Activated CD4-positive, CD25-positive, alpha-beta regulatory T cell treated with anti-CD3 and anti-CD28 coated beads, Interleukin-2, amount 50 U/mL, for 24 hours (primary cell): ENCODE data around the gene HOXC4.

Source experiments
- ATAC-seq, 2 donors: fragments of 150-1000 bp; cut with Tn5 transposase; one replicate each; pipeline ENCODE4 v1.10.0; 2021; ENCODE audit warnings: mild to moderate bottlenecking in 1 of 2, moderate library complexity in 1 of 2

Gene HOXC4

DNA sequence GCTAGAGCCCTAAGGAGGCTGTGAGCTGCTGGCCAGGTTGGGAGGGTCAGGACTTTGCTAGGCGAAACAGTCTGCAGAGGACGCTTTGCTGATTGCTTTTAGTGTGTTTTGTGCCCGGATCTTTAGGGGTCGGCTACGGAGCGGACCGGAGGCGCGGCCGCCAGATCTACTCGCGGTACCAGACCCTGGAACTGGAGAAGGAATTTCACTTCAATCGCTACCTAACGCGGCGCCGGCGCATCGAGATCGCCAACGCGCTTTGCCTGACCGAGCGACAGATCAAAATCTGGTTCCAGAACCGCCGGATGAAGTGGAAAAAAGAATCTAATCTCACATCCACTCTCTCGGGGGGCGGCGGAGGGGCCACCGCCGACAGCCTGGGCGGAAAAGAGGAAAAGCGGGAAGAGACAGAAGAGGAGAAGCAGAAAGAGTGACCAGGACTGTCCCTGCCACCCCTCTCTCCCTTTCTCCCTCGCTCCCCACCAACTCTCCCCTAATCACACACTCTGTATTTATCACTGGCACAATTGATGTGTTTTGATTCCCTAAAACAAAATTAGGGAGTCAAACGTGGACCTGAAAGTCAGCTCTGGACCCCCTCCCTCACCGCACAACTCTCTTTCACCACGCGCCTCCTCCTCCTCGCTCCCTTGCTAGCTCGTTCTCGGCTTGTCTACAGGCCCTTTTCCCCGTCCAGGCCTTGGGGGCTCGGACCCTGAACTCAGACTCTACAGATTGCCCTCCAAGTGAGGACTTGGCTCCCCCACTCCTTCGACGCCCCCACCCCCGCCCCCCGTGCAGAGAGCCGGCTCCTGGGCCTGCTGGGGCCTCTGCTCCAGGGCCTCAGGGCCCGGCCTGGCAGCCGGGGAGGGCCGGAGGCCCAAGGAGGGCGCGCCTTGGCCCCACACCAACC is 23.9 kb upstream of the HOXC4 start:
- ATAC-seq, result no peak

DNA sequence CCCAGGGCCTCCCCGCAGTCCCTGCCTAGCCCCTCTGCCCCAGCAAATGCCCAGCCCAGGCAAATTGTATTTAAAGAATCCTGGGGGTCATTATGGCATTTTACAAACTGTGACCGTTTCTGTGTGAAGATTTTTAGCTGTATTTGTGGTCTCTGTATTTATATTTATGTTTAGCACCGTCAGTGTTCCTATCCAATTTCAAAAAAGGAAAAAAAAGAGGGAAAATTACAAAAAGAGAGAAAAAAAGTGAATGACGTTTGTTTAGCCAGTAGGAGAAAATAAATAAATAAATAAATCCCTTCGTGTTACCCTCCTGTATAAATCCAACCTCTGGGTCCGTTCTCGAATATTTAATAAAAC is 23.2 kb upstream of the HOXC4 start:
- no peak for ATAC-seq

DNA sequence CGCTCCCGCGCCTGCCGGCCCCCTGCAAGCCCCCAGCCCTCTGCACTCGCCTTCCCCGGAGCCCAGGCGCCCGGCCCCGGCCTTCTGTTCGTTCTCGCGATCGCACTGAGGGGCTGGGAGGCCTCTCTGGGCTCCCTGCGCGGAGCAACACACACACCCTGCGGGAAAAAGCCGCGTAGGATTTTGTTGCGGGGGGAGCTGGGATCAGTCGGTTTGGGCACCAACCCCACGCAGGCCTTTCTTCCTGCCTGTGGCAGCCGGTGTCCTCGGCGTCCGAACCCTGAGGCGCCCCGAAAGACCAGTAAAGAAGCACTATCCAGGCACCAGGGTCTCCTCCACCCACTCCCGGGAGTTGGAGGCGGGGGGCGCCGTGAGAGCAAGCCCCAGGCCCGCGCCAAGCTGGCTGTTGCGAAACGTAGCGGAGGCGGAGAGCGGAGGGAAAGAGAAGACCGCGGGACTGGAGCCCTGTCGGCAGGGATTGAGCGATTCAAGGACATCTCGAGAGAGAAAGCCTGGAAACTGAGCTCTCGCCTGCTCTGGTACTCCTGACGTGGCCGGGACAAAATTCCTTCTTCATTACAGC is 22.7 kb upstream of the HOXC4 start:
- no peak for ATAC-seq

DNA sequence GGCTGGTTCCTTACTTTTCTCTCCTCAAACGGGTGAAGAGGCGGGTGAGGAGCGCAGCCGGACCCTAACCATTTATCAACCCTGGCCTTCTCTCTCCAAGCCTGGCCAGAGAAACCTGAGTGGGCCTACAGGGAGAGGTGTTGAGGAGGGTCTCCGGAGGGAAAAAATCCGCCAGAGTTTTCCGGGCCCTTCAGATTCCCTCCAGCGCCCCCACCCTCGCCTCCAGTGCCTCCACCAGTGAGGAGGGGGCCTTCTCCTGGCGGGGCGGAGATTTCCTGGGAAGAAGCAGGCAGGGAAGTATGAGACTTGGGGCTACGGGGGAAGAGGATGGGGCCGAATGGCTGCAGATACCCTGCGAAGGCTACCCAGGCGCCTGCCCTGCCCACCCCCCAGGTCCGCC is 22.2 kb upstream of the HOXC4 start:
- ATAC-seq, result no peak

DNA sequence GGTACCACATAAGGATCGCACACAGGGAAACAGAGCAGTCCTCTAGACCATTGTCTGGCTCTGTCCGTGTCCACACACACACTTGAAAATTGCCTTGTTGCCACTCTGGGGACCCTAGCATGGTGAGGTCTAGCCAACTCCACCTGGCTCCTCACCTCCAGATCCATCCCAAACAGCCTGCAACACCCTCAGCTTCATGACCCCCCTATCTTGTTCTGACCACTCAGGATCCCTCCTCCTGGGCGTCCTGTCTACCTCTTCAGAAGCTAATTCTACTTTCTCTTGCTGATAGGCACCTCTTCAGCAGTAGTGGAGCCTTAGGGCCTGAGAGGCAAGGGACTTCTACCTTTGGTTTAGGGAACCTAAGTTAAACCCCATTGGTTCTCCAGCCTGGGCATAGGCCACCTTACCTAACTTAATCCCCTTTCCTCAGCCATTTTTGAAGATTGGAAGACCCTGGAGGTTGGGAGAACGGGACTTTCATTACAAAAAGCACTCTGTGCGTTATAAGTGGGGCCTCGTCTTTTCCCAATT is 21.5 kb upstream of the HOXC4 start:
- ATAC-seq, result no peak

DNA sequence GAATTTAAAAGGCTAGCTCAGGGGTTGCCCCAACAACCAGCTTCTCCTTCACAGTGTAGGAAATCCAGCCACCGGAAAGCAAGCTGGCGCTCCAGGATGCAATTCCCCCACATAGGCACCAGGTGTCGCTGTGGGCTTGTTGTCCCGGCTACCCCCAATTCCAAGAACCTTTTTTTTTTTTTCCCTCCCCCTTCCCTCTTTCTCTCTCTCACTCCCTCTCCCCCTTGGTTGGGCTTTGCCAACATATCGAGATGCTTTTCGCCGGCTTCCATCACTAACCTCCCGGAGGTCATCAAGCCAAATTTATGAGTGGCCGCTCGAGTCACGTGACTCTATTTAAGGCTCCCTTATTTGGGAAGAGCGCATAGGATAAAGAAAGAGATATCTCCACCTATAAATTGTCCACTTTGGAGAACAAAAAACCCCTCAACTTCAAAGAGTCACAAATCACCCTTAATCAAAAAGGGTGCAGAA is 21.0 kb upstream of the HOXC4 start, which contains the start of gene HOXC5:
Gene HOXC5 (plus strand): TSS at position 424 of the 474 bp plus-strand sequence. CDS start 73 bp downstream, outside the sequence.
- no peak for ATAC-seq

DNA sequence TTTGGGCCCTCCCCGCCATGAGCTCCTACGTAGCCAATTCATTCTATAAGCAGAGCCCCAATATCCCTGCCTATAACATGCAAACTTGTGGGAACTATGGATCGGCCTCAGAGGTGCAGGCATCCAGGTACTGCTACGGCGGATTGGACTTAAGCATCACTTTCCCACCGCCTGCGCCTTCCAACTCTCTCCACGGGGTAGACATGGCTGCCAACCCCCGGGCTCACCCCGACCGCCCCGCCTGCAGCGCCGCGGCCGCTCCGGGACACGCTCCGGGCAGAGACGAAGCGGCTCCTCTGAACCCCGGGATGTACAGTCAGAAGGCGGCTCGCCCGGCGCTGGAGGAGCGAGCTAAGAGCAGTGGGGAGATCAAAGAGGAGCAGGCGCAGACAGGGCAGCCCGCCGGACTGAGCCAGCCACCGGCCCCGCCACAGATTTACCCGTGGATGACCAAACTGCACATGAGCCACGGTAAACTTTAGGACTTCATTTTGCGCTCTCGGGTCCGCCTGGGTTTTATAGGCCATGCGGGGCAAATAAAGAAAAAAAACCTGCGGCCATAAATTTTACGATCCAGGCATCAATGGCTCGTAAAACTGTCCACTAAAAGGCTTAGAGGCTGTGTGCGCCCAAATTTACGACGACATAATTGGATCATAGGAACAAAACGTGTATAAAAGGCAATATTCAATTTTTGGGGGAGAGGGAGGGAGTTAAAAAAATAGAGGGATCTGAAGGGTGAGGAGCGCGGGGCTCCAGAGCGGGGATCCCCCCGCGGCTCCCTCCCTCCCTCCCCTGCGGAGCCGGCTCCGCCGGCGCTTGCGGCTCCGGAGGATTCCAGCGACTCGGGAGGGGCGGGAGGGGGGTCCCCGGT is 20.3 kb upstream of the HOXC4 start:
- ATAC-seq, result no peak

DNA sequence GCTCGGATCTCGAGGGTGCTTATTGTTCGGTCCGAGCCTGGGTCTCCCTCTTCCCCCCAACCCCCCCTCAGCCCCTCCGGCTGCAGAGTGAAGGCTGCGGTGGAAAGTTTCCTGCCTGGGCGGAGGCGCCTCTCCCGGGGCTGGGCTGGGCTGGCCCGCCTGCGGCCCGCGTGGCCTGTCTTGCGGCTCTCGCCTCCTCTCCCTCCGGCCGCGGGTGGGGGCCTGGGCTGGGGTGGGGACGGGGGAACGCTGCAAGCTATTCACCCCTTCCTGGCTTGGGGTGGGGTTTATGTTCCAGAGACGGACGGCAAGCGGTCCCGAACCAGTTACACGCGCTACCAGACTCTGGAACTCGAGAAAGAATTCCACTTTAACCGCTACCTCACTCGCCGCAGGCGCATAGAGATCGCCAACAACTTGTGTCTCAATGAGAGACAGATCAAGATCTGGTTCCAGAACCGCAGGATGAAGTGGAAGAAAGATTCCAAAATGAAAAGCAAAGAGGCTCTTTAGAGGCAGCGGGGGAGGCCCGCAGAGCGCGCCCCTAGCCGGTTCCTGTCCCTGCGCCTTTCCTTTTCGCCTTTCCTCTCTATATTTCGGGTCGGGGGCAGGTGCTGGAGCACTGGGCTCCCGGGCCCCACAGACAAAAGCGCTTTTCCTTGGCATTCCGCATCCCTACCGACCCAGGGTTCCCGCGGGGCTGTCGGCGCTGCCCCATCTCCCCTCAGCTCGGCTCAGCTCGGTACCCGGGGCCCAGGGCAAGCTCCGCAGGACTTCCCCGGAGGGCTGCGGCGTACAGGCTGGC is 19.5 kb upstream of the HOXC4 start:
- ATAC-seq, result no peak

DNA sequence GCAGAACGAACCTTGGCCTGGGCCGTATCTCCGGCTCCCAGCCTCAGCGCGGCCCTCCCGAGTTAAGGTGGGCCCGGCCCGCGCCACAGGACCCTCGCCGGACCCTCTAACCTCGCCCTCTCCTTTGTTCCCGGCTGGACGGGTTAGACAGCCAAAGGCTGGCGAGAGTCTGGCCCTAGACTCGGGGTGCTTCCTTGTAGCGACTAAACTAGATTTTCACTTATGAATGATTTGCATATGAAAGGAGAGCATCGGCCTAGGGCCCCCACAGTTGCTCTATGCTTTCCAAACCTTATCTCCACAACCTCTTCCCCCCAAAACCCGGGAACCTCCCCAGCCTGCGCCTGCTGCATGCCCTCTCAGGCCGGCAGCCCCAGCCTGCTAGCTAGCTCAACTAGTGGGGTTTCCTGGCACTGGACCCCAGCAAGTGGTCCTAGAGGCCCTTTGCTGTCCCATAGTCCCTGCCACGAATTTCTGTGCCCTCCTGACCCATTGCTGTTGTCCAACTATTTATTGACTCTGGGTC is 18.8 kb upstream of the HOXC4 start:
- no peak for ATAC-seq

DNA sequence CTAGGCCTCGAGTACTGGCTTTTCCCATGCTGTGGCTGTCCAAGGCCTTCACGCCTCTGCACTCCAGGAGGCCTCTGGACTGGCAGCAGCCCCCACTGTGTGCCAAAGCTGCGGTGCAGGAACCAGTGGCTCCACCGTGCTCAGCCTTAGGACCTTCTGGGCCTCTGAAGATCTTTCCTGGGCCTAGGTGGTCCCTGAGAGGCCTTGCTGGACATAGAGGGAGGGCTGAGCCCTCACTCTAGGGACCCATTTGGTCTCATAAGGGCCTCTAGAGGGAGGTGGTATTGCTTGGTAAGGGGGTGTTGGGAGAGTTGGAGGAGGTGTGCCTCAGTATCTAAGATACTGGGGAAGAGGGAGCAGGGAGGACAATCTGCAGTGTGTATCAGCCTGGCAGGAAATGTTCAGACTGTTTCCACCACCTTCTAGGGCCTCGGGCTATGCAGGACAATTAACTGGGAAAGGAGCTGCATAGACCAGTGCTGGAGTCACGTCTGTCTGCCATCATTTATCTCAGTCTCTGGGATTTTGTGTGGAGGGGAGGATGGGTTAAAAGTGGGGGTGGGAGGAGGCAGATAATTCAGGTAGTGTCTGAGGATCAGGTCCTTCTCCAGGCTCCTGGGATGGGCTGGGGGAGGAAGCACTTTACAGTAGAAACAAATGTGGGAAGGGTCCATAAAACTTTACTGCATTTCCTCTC is 17.9 kb upstream of the HOXC4 start:
- no peak for ATAC-seq

DNA sequence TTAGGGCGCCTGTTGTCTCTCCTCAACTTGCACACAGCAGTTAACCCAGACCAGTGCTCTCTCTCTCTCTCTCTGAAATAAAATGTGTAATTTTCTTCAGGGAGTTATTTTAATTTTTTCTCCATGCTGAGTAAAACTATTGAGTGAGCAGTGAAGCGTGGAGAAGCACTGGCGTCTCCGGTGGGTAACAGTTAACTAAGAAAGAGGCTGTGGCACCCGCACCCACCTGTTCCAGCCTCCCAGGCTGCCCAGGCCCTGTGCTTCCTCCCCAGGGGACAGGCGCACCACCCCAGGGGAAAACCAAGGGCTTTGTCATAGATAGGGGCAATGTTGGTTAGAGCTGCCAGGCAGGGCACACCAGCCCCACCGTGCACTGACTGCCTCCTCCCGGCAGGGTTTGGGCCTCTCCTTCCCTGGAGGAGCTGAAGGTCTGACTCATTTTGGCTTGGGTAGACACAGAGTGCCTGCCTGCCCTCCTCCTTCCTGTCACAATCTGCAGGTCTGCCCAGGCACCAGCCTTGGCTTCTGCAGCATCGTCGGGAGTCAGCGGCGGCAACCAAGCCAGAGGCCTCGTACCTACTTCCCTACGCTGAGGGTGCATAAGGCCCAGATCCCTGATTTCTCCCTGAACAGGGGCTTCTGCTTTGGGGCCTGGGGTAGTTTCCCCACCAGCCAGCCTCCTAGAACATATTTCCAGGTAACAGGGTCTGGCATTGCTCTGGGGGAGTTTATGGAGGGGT is 16.8 kb upstream of the HOXC4 start:
- ATAC-seq, result no peak

DNA sequence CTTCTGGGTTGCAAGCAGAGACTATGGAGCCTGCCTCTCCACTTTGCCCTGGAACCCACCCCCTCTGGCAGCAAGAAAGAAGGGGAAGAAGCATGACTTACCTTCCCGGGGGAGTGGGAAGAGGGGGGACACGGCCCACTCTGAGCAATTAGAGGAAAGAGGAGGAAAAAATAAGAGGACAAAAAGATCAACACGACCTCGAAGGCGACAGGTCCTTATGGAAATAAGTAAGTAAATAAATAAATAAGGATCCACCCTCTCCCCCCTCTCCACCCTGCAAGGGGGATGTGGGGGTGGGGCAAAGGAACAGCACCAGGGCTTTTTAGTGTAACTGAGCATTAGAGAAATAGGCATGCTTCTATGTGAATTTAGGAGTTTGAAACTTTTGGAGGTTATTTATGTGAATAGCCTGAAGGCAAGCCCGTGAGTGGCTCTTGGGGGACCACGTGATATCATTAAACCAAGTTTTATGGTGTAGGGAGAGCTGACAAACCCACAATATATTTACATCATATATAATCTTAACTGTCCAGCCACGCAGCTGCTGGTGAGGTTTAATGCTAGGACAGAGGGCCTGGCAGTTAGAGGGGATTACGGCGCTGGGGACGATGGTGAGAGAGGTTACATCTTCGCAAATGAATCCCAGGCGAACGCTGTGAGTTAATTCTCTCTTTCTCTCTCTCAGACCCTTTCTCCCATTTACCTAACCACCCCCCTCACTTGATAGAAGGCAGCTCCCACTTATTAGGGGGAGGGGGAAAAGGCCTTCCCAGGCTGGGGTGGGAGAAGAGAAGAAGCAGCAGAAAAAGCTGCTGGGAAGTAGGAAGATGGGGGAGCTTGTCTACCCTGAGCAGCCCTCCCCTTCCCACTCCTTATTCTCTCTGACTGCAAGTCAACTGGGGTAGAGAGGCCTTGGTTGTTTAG is 16.0 kb upstream of the HOXC4 start:
- ATAC-seq, result no peak

DNA sequence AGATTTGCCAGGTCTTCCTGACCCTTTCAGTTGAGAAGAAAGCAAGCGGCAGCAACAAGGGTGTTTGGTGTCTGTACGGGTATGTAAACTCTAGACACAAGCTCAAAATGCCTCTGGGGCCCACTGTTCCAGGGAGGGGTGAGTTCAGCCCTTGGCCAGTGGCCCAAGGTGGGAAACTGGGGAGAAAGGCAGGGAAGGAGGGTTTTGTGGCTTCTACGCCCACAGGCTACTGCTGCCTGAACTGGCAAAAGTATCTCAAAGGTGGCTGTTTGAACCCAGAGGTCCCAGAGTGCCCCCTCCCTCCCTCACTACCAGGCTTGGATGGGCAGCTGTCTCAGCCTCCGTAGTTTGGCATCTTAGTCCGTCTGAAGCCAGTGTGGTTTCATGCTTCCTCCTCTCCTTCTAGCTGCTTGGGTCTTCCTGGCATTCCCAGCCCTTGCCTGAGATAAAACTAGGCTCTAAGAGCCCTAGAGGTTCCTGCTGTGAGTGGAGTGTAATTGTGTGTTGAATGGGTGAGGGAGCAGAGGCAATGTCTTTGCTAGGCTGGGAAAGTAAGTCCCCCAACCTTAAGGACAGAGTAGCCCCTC is 15.3 kb upstream of the HOXC4 start:
- ATAC-seq, result no peak

DNA sequence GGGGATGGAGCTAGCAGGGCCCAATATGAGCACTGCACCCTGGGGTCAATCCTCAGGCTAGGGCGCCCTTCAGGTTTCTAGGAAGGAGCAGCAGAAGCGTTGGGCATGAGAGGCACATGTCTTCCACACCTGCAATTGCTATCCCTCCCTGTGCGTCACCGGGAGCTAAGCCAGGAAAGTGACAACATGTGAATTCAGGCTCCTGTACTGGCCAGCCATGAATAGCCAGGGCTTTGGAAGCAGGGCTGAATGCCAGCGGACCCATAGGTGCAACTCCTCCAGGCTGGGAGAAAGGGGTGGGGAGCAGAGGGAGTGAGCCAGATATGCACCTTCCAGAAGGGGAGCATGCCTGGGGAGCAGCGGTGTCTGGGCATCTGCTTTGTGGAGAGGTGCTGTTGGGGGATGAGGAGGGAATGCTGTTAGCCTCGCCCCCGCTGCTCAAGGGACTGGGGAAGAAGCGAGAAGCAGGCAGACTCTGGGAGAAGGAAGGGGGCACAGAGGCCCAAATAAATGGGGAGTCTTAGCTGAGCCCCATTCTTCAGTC is 14.7 kb upstream of the HOXC4 start:
- no peak for ATAC-seq

DNA sequence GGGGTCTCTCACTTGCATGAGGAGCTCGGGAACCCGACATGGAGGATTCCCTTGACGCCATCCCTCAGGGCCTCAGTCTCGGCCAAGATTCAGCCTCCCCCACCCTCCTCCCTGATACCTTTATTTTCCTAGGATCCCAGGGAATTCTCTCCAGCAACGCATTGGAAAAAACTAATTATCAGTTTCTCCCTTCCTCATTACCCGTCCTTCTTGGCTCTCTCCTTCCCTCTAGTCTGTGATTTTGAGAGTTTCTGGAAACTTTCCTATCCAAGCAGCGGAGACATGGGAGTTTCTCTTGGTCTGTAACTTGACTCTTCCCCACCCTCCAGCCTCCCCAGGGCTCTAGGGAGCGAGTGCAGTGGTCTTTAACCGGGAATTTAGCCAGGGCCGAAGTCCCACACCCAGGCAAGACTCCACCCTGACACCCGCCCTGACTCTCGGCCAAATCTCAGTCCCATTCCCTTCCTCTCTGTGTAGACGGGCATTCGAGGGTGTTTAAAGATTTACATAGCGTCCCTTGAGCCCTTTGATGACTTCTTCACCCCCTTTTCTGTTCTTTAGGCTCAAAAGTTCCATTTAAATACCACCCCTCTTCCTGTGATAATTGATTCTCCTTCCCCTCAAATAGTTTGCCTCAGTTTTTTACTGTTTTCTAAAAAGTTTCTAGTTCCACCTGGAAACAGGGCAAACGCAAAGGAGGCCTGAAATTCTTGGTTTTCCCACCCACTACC is 14.1 kb upstream of the HOXC4 start:
- no peak for ATAC-seq

DNA sequence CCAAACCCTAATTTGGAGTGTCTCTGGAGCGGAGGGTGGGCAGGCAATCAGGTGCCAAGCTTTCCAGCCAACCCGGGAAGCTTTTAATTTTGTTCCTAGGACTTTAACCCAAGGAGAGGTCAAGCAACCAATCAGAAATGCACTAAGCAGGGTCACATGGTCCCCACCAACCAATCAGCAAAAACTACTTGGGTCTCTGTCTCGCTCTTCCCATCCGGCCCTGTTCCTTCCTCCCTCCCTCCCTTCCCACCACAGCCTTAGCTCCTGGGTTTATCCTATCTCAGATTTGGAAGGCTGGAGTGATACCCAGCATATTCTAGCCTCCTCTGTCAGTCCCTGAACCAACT is 13.5 kb upstream of the HOXC4 start:
- ATAC-seq, result no peak

DNA sequence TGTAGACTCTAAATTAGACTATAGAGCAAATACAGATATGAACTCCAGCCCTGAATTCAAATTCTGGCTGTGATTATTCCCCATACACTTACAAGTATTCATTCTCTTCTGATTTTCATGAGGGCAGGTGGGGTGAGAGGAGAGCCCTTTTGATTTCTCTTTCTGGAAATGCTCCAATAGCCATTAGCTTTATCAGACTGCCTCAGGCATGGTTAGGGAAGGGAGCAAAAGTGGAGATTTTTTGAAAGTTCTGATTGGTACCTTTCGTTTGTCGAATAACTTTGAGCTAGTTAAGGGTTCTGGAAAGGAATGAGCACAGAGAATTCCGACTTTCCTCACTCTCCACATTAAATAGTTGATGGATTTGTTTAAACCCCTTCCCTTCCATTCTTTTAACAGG is 13.0 kb upstream of the HOXC4 start:
- no peak for ATAC-seq

DNA sequence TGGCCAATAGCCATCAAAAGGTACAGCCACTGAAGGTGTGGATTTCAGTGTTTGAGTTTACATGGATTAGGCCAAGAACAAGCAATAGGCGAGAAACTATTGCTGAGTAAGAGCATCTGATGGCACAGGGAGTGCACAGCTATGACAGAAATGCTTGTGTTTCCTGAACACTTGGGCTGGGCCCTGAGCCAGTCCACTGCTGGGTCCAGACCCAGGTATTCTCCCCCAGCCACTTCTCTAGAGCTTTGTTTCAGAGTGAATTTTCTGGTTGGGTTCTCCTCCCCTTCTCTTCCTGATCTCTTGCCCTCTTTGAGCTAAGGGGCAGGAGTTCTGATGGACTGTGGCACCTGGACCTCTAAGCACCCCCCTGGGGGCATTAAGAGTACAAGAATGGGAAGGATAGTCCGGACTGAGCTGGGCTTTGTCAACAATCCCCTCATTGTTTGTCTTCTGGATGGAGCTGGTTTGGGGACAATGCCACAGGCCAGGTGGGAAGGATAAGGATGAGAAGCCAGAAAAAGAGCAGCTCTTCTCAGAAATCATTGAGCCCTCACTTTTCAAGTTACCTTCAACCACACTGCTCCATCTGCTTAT is 12.4 kb upstream of the HOXC4 start:
- no peak for ATAC-seq
